ENCODE measurements around the gene NCK1.
A peak's percentile ranks its signal among the peaks of the same experiment; 100 is the strongest.

Gene NCK1

GRCh38 chr3:136992115-136992514 is 130.1 kb downstream of the NCK1 start:
- no peak overlapping the region for H3K4me3 ChIP-seq (ENCODE audit: low read depth, low read length)
- no peak for TF ChIP-seq CTCF (conservative IDR thresholded peaks at IDR 0.05; ENCODE audit: low read depth, low read length)
- DNase-seq (ENCODE audit: low read depth), result no peak

- no peak for TF ChIP-seq CTCF (conservative IDR thresholded peaks at IDR 0.05; ENCODE audit: low read depth, low read length)
- peak; percentile 79 for DNase-seq (ENCODE audit: low read depth)
- H3K4me3 ChIP-seq (ENCODE audit: low read depth, low read length), result no peak overlapping the region
Observed at GRCh38 chr3:136994772-136995516, 132.9 kb downstream of the NCK1 start.

GRCh38 chr3:136995652-136996051 is 133.6 kb downstream of the NCK1 start:
- no peak overlapping the region for H3K4me3 ChIP-seq (ENCODE audit: low read depth, low read length)
- DNase-seq (ENCODE audit: low read depth), result no peak
- TF ChIP-seq CTCF (conservative IDR thresholded peaks at IDR 0.05; ENCODE audit: low read depth, low read length), result no peak

Data from choroid plexus epithelial cell (primary cell).